MM.1S (cell line): ENCODE data around the gene R3HDM4.

Experiments
- DNase-seq: peaks from one replicate; pipeline ENCODE4 v3.0.0-alpha.2; 2015
- H2AFZ ChIP-seq: fragments of 300-600 bp; sonication (generic); 2 replicates; pipeline ENCODE4 v1.6.0; 2016; ENCODE audit warnings: antibody characterized with exemption, low read length
- H3F3A ChIP-seq: fragments of 300-600 bp; sonication (generic); 2 replicates; pipeline ENCODE4 v1.6.1; 2016; ENCODE audit warnings: mild to moderate bottlenecking, antibody characterized with exemption, low read length, moderate library complexity, mixed read lengths; ENCODE audit not compliant: insufficient read depth
- H3K27ac ChIP-seq: fragments of 300-600 bp; sonication (generic); 2 replicates; pipeline ENCODE4 v1.5.1; 2016; ENCODE audit warnings: mild to moderate bottlenecking, low read length
- H3K27me3 ChIP-seq: fragments of 300-600 bp; sonication (generic); replicated peaks from 2 replicates; pipeline ENCODE4 v1.6.0; 2016; ENCODE audit warnings: low read length; ENCODE audit not compliant: insufficient read depth
- H3K36me3 ChIP-seq: fragments of 300-600 bp; sonication (generic); replicated peaks from 2 replicates; pipeline ENCODE4 v1.6.1; 2016; ENCODE audit warnings: mild to moderate bottlenecking, low read length, mixed read lengths; ENCODE audit not compliant: insufficient read depth
- H3K4me1 ChIP-seq: fragments of 300-600 bp; sonication (generic); 2 replicates; pipeline ENCODE4 v1.6.1; 2016; ENCODE audit warnings: low read length, mixed read lengths
- H3K4me2 ChIP-seq: fragments of 300-600 bp; sonication (generic); 2 replicates; pipeline ENCODE4 v1.6.0; 2016; ENCODE audit warnings: low read depth, low read length
- H3K4me3 ChIP-seq: fragments of 300-600 bp; sonication (generic); 2 replicates; pipeline ENCODE4 v1.5.1; 2016; ENCODE audit warnings: low read length, mixed read lengths
- H3K79me2 ChIP-seq: fragments of 300-600 bp; sonication (generic); 2 replicates; pipeline ENCODE4 v1.6.1; 2016; ENCODE audit warnings: mixed run types, low read length, mixed read lengths
- H3K9ac ChIP-seq: fragments of 300-600 bp; sonication (generic); 2 replicates; pipeline ENCODE4 v1.6.1; 2016; ENCODE audit warnings: low read length, mixed read lengths
- H3K9me2 ChIP-seq: fragments of 300-600 bp; sonication (generic); replicated peaks from 2 replicates; pipeline ENCODE4 v1.6.1; 2016; ENCODE audit warnings: mild to moderate bottlenecking, low read length, mixed read lengths; ENCODE audit not compliant: insufficient read depth
- H3K9me3 ChIP-seq: fragments of 300-600 bp; sonication (generic); replicated peaks from 2 replicates; pipeline ENCODE4 v1.6.1; 2016; ENCODE audit warnings: mild to moderate bottlenecking, low read length, mixed read lengths; ENCODE audit not compliant: insufficient read depth
- H4K20me1 ChIP-seq: fragments of 300-600 bp; sonication (generic); 2 replicates; pipeline ENCODE4 v1.6.1; 2016; ENCODE audit warnings: mild to moderate bottlenecking, low read length, moderate library complexity, mixed read lengths; ENCODE audit not compliant: insufficient read depth
- CTCF ChIP-seq: fragments of 300-600 bp; sonication (generic); IDR thresholded peaks from 2 replicates; pipeline ENCODE4 v1.5.1; 2016; ENCODE audit warnings: antibody characterized with exemption, low read length, mixed read lengths
- EZH2 ChIP-seq: fragments of 300-600 bp; sonication (generic); optimal IDR thresholded peaks from 2 replicates; pipeline ENCODE3; 2017; ENCODE audit warnings: low read depth, mild to moderate bottlenecking, antibody characterized with exemption, low read length, mixed read lengths
- EZH2phosphoT487 ChIP-seq: fragments of 300-600 bp; sonication (generic); IDR thresholded peaks from 2 replicates; pipeline ENCODE4 v1.6.1; 2018; ENCODE audit warnings: antibody characterized with exemption, low read length

R3HDM4 gene

GRCh38 chr19:848386-848921 lies 64.6 kb downstream of the R3HDM4 start:
- Histone ChIP-seq H3K79me2 (no peaks in the 10 kb centered on the region), H3K36me3 (no peaks in the 10 kb centered on the region), H3K9me2 (no peaks in the 10 kb centered on the region), H2AFZ (no peak overlapping the region), H3K27ac (no peak overlapping the region), H3K27me3 (peaks cover 89% of the 10 kb centered on the region), H3K4me2 (no peak overlapping the region), H3K9me3 (no peaks in the 10 kb centered on the region), H3K4me1 (peaks cover 8% of the 10 kb centered on the region; the same call in 1 of the 2 replicates), H3K4me3 (no peak overlapping the region), H3F3A (peaks cover 9% of the 10 kb centered on the region), H3K9ac (no peak overlapping the region), H4K20me1 (no peaks in the 10 kb centered on the region)
- DNase-seq: no peak
- TF ChIP-seq EZH2 (no peak), EZH2phosphoT487 (no peak), CTCF (no peak)
